Naive thymus-derived CD8-positive, alpha-beta T cell (primary cell): ENCODE measurements around the gene FUS. TPM values are rescaled to one million over a fixed set of nuclear protein-coding genes. Genes with fewer than 3 reads are reported as not detected.
A peak's percentile ranks its signal among the peaks of the same experiment; 100 is the strongest.
"Not testable (repeated sequence)": the region's sequence is repeated elsewhere in the genome, so short reads cannot be mapped to it uniquely, and the experiment has no call there.

ENCODE experiments used
- ATAC-seq, 2 donors: fragments of 150-1000 bp; cut with Tn5 transposase in 1 of 2; sonication (Bioruptor Pico), chemical (Tn5 transposase) in 1 of 2; 1 replicate in 1 of 2; 2 replicates in 1 of 2; pipeline ENCODE4 v1.10.0; 2021; ENCODE audit warnings: mild to moderate bottlenecking in 2 of 2, moderate library complexity in 2 of 2
- POLR2A ChIA-PET: fragments of 350-600 bp; sonication (Branson Sonifier 250); formaldehyde crosslinking; loops from one replicate; lab custom pipeline; 2021; ENCODE audit warnings: antibody characterized with exemption; lab: Charles Lee
- DNase-seq, 10 donors: peaks; one replicate each; pipeline versions ENCODE4 v3.0.0 to v3.0.0-alpha.2; 2020 to 2022
- H3K27ac Mint-ChIP-seq, 10 donors: one replicate each; pipeline ENCODE4 v1.8.0; 2020 to 2022; ENCODE audit warnings: mild to moderate bottlenecking in 10 of 10, mixed read lengths in 10 of 10, moderate library complexity in 4 of 10, inconsistent platforms in 1 of 10
- H3K27me3 Mint-ChIP-seq, 5 donors: one replicate each; pipeline ENCODE4 v1.8.0; 2021 to 2022; ENCODE audit warnings: mixed read lengths in 5 of 5
- H3K36me3 Mint-ChIP-seq, 3 donors: one replicate each; pipeline ENCODE4 v1.8.0; 2020 to 2022; ENCODE audit warnings: mixed read lengths in 3 of 3, mild to moderate bottlenecking in 2 of 3, inconsistent platforms in 1 of 3
- H3K4me1 Mint-ChIP-seq, 4 donors: one replicate each; pipeline ENCODE4 v1.8.0; 2021 to 2022; ENCODE audit warnings: mixed read lengths in 4 of 4
- H3K4me3 Mint-ChIP-seq, 10 donors: one replicate each; pipeline ENCODE4 v1.8.0; 2020 to 2022; ENCODE audit warnings: mild to moderate bottlenecking in 10 of 10, mixed read lengths in 10 of 10, moderate library complexity in 6 of 10, inconsistent platforms in 1 of 10
- H3K9me3 Mint-ChIP-seq, 9 donors: one replicate each; pipeline ENCODE4 v1.8.0; 2020 to 2022; ENCODE audit warnings: mixed read lengths in 9 of 9, mild to moderate bottlenecking in 3 of 9, inconsistent platforms in 1 of 9, moderate library complexity in 1 of 9
- polyA plus RNA-seq, 3 donors: library from polyadenylated mRNA; unstranded; fragments of 300-500 nt; fragmentation: Illumina TruSeq; gene quantifications; one replicate each; pipeline ENCODE4 v1.2.3, GENCODE V29; 2021
- total RNA-seq, 8 experiments: library from RNA in 2 of 8; stranded (reverse) in 2 of 8; gene quantifications; one replicate each; pipeline ENCODE4 v1.2.3 and lab custom pipeline; 2021 to 2026

FUS gene
- total and polyA plus RNA-seq, 5 experiments from 2014 or later, result 118 to 637 (median 163) TPM

GRCh38 chr16:31189412-31189778 is 9.5 kb downstream of the FUS start:
- ATAC-seq (no peak), DNase-seq (no peak)
- Mint-ChIP-seq H3K4me1 (peaks cover 61 to 92% (median 83%) of the 10 kb centered on the region in 4 donors), H3K9me3 (no peaks in the 10 kb centered on the region), H3K27me3 (no peaks in the 10 kb centered on the region), H3K4me3 (peak overlapping the region in 2 of 10 donors; percentile 4 to 55), H3K36me3 (peaks cover 28 to 99% (median 71%) of the 10 kb centered on the region in 3 donors), H3K27ac (peak overlapping the region in 9 of 10 donors; percentile 34 to 90 (median 81))
- POLR2A ChIA-PET, result interaction anchor here (0.6 to 2.6 kb wide), 3 partner anchors 9 to 132 kb away, joined by 3 to 23 read pairs (median 13); partner anchors contain the start of genes FUS and PYCARD

- H3K4me3 Mint-ChIP-seq, result peak overlapping the region in 3 of 10 donors; percentile 12 to 65 (median 17)
- POLR2A ChIA-PET, result interaction anchor here (0.6 to 2.6 kb wide), 5 partner anchors 8 to 65 kb away, joined by 3 to 23 read pairs (median 5); partner anchors contain the start of genes FUS and PYCARD
- H3K27me3 Mint-ChIP-seq, result no peaks in the 10 kb centered on the region
These were observed 10.1 kb downstream of the FUS start for GRCh38 chr16:31190061-31190460.

GRCh38 chr16:31190818-31191444 is 11.0 kb downstream of the FUS start:
- ATAC-seq (no peak), DNase-seq (no peak)
- Mint-ChIP-seq H3K4me1 (peaks cover 50 to 79% (median 70%) of the 10 kb centered on the region in 4 donors), H3K27ac (peak overlapping the region in 9 of 10 donors; percentile 13 to 84 (median 67)), H3K4me3 (no peak overlapping the region), H3K27me3 (no peaks in the 10 kb centered on the region), H3K36me3 (peaks cover 24 to 98% (median 60%) of the 10 kb centered on the region in 3 donors), H3K9me3 (no peaks in the 10 kb centered on the region)
- POLR2A ChIA-PET, result interaction anchor here (1.1 to 2.6 kb wide), 4 partner anchors 9 to 65 kb away, joined by 3 to 23 read pairs (median 8); partner anchors contain the start of genes FUS and PYCARD

More at GRCh38 chr16:31190061-31190460, 10.1 kb downstream of the FUS start:
- Mint-ChIP-seq H3K9me3 (no peaks in the 10 kb centered on the region), H3K4me1 (peaks cover 56 to 87% (median 78%) of the 10 kb centered on the region in 4 donors), H3K36me3 (peaks cover 28 to 98% (median 67%) of the 10 kb centered on the region in 3 donors), H3K27ac (peak overlapping the region in 9 of 10 donors; percentile 43 to 90 (median 77))
- DNase-seq, result no peak
- ATAC-seq, result no peak

- Mint-ChIP-seq H3K4me1 (peaks cover 44 to 74% (median 66%) of the 10 kb centered on the region in 4 donors), H3K27ac (peak overlapping the region; percentile 24 to 84 (median 60)), H3K36me3 (peaks cover 19 to 97% (median 54%) of the 10 kb centered on the region in 3 donors), H3K9me3 (no peaks in the 10 kb centered on the region), H3K4me3 (peak overlapping the region in 1 of 10 donors; percentile 20), H3K27me3 (no peaks in the 10 kb centered on the region)
- DNase-seq, result peak in 1 of 10 donors; percentile 3
- POLR2A ChIA-PET, result interaction anchor here (1.2 kb wide), 1 partner anchor 12 kb away, joined by 4 read pairs; the partner anchor contains the start of gene FUS
- peak in 1 of 2 donors; percentile 9 for ATAC-seq
These were observed 11.9 kb downstream of the FUS start for GRCh38 chr16:31191697-31192428.

GRCh38 chr16:31192856-31193642 is 13.1 kb downstream of the FUS start:
- Mint-ChIP-seq H3K9me3 (no peaks in the 10 kb centered on the region), H3K4me3 (peak overlapping the region in 2 of 10 donors; percentile 2 to 25), H3K36me3 (peaks cover 19 to 86% (median 48%) of the 10 kb centered on the region in 3 donors), H3K27me3 (no peaks in the 10 kb centered on the region), H3K4me1 (peaks cover 36 to 66% (median 59%) of the 10 kb centered on the region in 4 donors), H3K27ac (peak overlapping the region in 8 of 10 donors; percentile 6 to 81 (median 54))
- ATAC-seq (no peak), DNase-seq (no peak)
- POLR2A ChIA-PET, result interaction anchor here (0.9 to 11.3 kb wide), 3 partner anchors 9 to 14 kb away, joined by 3 to 164 read pairs (median 4); partner anchors contain the start of gene FUS

GRCh38 chr16:31193874-31194273 is 13.9 kb downstream of the FUS start:
- DNase-seq, result no peak
- Mint-ChIP-seq H3K27ac (peak overlapping the region in 3 of 10 donors; percentile 43 to 83 (median 69)), H3K4me1 (peaks cover 35 to 66% (median 60%) of the 10 kb centered on the region in 4 donors), H3K36me3 (peaks cover 17 to 78% (median 40%) of the 10 kb centered on the region in 3 donors), H3K4me3 (no peak overlapping the region), H3K9me3 (no peaks in the 10 kb centered on the region), H3K27me3 (no peaks in the 10 kb centered on the region)
- ATAC-seq, result no peak
- POLR2A ChIA-PET, result interaction anchor here (0.7 to 11.3 kb wide), 5 partner anchors 8 to 282 kb away, joined by 3 to 164 read pairs (median 4); partner anchors contain the start of gene FUS

GRCh38 chr16:31194898-31195297 is 15.0 kb downstream of the FUS start:
- peaks cover 7 to 76% (median 30%) of the 10 kb centered on the region in 3 donors for H3K36me3 Mint-ChIP-seq
- DNase-seq, result no peak
- peaks cover 36 to 66% (median 60%) of the 10 kb centered on the region in 4 donors for H3K4me1 Mint-ChIP-seq
- no peak for ATAC-seq
- no peaks in the 10 kb centered on the region for H3K9me3 Mint-ChIP-seq
- peak overlapping the region in 3 of 10 donors; percentile 34 to 54 (median 45) for H3K27ac Mint-ChIP-seq
- peak overlapping the region in 1 of 10 donors; percentile 28 for H3K4me3 Mint-ChIP-seq
- no peaks in the 10 kb centered on the region for H3K27me3 Mint-ChIP-seq
- POLR2A ChIA-PET, result interaction anchor here (2.8 to 11.3 kb wide), 3 partner anchors 8 to 16 kb away, joined by 10 to 164 read pairs (median 21); partner anchors contain the start of gene FUS

GRCh38 chr16:31195861-31196260 is 15.9 kb downstream of the FUS start:
- Mint-ChIP-seq H3K36me3 (peaks cover 6 to 67% (median 22%) of the 10 kb centered on the region in 3 donors), H3K27ac (peak overlapping the region in 7 of 10 donors; percentile 8 to 79 (median 44)), H3K4me3 (peak overlapping the region in 1 of 10 donors; percentile 34), H3K4me1 (peaks cover 29 to 65% (median 57%) of the 10 kb centered on the region in 4 donors)
- not testable (repeated sequence) for H3K9me3 Mint-ChIP-seq, DNase-seq, H3K27me3 Mint-ChIP-seq, ATAC-seq
- POLR2A ChIA-PET, result interaction anchor here (2.8 to 11.3 kb wide), 3 partner anchors 9 to 17 kb away, joined by 10 to 164 read pairs (median 21); partner anchors contain the start of gene FUS

GRCh38 chr16:31196324-31197088 is 16.6 kb downstream of the FUS start:
- no peak for DNase-seq
- no peaks in the 10 kb centered on the region for H3K27me3 Mint-ChIP-seq
- peaks cover 6 to 61% (median 17%) of the 10 kb centered on the region in 3 donors for H3K36me3 Mint-ChIP-seq

GRCh38 chr16:31198207-31198882 is 18.4 kb downstream of the FUS start:
- H3K4me3 Mint-ChIP-seq, result peak overlapping the region in 3 of 10 donors; percentile 24 to 57 (median 55)
- DNase-seq, result no peak
- H3K4me1 Mint-ChIP-seq, result peaks cover 31 to 63% (median 60%) of the 10 kb centered on the region in 4 donors
- no peak for ATAC-seq
- H3K27me3 Mint-ChIP-seq, result no peaks in the 10 kb centered on the region
- H3K27ac Mint-ChIP-seq, result peak overlapping the region; percentile 18 to 86 (median 68)
- peaks cover 2 to 42% (median 8%) of the 10 kb centered on the region in 3 donors for H3K36me3 Mint-ChIP-seq
- no peaks in the 10 kb centered on the region for H3K9me3 Mint-ChIP-seq
- POLR2A ChIA-PET, result interaction anchor here (0.6 to 11.3 kb wide), 3 partner anchors 11 to 38 kb away, joined by 3 to 164 read pairs (median 4); partner anchors contain the start of gene FUS

More at GRCh38 chr16:31196324-31197088, 16.6 kb downstream of the FUS start:
- peak overlapping the region in 8 of 10 donors; percentile 8 to 79 (median 62) for H3K27ac Mint-ChIP-seq
- H3K4me1 Mint-ChIP-seq, result peaks cover 31 to 66% (median 58%) of the 10 kb centered on the region in 4 donors
- H3K9me3 Mint-ChIP-seq, result no peaks in the 10 kb centered on the region
- POLR2A ChIA-PET, result interaction anchor here (2.8 to 11.3 kb wide), 3 partner anchors 10 to 18 kb away, joined by 10 to 164 read pairs (median 21); partner anchors contain the start of gene FUS
- H3K4me3 Mint-ChIP-seq, result peak overlapping the region in 1 of 10 donors; percentile 34
- ATAC-seq, result no peak
